Measurements from ENCODE around the gene C2orf92.

Gene C2orf92

GRCh38 chr2:97669448-97669847 is at the start of gene C2orf92:
Gene C2orf92 (plus strand): TSS chr2:97669713. CDS start chr2:97669789, 76 bp downstream.
- TF ChIP-seq GATA2 (IDR thresholded peaks at IDR 0.05; ENCODE audit: low read depth, low read length) = no peak

DNA sequence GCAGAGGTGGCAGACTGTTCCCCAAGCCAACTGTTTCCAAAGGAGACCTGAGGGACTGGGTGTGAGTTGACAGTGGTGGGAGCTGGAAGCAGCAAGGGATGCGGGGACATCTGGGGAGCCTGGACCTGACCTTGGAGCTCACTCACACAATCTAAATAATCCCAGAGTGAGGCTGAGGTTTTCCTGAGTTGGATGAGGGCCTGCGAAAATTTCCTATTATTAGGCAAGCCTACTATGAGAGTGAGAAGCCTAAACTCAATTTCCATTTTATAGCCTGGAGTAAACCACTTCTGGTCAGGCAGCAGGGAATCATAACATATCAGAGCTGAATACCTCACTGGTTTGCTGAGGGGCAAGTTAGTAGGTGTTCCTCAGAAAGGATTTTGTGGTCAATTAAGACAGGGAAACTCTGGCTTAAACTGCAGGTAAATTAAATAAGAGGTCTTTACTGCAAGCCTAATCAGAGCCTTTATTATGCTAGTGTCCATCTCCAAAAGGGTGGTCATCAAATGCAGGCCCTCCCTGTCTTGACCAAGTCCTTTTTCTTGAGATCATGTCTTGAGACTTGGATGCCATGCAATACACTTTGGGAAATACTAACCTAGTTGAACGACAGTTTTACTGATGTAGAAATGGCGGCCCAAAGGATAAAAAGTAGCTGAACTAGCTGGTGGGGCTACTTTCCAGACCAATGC is 25.3 kb upstream of the C2orf92 start:
- no peak for TF ChIP-seq GATA2 (IDR thresholded peaks at IDR 0.05; ENCODE audit: low read depth, low read length)
- no peak for TF ChIP-seq GATA3 (IDR thresholded peaks at IDR 0.05; ENCODE audit: low read depth, low read length)

- no peak for TF ChIP-seq GATA2 (IDR thresholded peaks at IDR 0.05; ENCODE audit: low read depth, low read length)
- TF ChIP-seq GATA3 (IDR thresholded peaks at IDR 0.05; ENCODE audit: low read depth, low read length) = no peak
These were observed 24.3 kb upstream of the C2orf92 start for GRCh38 chr2:97645112-97645694.

DNA sequence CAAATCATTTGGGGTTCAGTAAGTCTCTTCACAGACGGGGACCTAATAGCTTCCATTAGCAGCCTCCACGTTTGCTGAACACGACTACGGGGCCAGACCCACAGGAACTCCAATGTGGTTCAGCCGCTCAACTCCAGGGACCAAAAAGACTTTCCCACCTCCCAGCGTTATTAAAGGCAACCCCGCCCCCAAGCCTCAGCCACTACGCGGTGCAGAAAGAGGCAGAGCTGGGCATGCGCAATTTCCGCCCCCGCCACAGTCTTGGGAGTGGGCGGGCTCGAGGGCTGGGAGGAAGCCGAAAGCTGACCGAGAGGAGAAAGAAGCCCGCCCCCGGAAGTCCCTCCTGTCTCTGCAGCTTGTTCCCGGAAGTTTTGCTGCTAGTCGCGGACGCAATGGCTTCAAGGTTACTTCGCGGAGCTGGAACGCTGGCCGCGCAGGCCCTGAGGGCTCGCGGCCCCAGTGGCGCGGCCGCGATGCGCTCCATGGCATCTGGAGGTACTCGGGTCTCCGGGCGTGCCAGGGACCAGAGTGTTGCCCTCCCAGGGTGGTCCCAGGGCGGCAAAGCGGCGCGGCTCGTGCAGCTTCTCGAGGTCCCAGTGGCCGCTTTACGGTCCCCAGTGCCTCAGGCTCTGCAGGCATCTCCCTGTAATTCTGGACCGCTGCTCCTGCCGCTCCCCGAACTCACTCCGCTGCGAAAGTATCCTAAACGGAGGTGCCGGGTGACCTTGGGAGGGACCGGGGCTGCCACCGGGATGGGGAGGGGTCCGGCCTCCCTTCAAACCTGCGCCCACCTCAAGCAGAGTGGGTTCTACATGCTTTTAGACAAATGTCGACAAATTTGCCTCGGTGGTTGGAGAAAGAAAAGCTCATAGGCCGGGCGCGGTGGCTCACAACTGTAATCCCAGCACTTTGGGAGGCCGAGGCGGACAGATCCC is 23.6 kb upstream of the C2orf92 start, which contains the start of gene COX5B:
Gene COX5B, plus strand, starts transcription at position 368 of the 935 bp plus-strand sequence. Its CDS starts 25 bp downstream, at position 393.
- TF ChIP-seq GATA3 (IDR thresholded peaks at IDR 0.05; ENCODE audit: low read depth, low read length) (no peak), GATA2 (IDR thresholded peaks at IDR 0.05; ENCODE audit: low read depth, low read length) (no peak)

GRCh38 chr2:97646977-97647376 is 22.5 kb upstream of the C2orf92 start:
- TF ChIP-seq GATA2 (IDR thresholded peaks at IDR 0.05; ENCODE audit: low read depth, low read length) (no peak), GATA3 (IDR thresholded peaks at IDR 0.05; ENCODE audit: low read depth, low read length) (no peak)

DNA sequence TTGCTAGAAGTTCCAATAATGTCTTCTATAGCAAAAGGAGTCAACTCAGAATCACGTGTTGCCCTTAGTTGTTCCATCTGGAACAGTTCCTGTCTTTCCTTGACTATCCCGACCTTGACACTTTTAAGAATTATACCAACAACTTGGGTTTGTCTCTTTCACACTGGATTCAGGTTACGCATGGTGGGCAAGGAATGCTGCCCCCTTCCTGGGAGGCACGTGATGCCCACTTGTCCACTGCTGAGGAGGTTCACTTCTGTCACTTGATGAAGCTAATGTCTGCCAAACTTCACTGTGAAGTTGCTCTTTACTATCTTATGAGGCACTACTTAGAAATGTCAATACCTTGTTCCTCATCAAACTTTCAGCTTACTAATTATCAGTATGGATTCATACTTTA is 18.4 kb upstream of the C2orf92 start:
- TF ChIP-seq GATA2 (IDR thresholded peaks at IDR 0.05; ENCODE audit: low read depth, low read length) (no peak), GATA3 (IDR thresholded peaks at IDR 0.05; ENCODE audit: low read depth, low read length) (no peak)

- TF ChIP-seq GATA3 (IDR thresholded peaks at IDR 0.05; ENCODE audit: low read depth, low read length) (no peak), GATA2 (IDR thresholded peaks at IDR 0.05; ENCODE audit: low read depth, low read length) (no peak)
These were observed 16.0 kb upstream of the C2orf92 start for GRCh38 chr2:97653473-97653872.

DNA sequence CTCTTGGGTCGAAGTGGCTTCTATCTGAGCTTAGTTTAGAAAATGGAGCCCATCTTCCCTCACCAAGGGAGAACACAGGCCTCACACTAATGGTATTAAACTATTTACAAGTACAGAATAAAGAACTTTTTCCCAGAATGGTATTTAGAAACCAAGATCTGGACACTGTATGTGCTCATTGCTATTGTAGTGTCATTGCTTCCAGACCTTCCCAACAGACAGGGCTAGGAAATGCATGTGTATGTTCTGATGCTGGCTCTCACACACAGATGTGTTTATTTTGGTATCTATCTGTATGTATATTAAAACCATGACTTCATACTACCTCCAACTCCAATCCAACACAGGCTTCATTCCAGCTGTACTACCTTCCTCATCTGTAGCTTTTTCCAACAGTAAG is 15.6 kb upstream of the C2orf92 start:
- TF ChIP-seq GATA3 (IDR thresholded peaks at IDR 0.05; ENCODE audit: low read depth, low read length) (no peak), GATA2 (IDR thresholded peaks at IDR 0.05; ENCODE audit: low read depth, low read length) (no peak)

GRCh38 chr2:97654309-97654708 is 15.2 kb upstream of the C2orf92 start:
- TF ChIP-seq GATA2 (IDR thresholded peaks at IDR 0.05; ENCODE audit: low read depth, low read length) (no peak), GATA3 (IDR thresholded peaks at IDR 0.05; ENCODE audit: low read depth, low read length) (no peak)

- TF ChIP-seq GATA3 (IDR thresholded peaks at IDR 0.05; ENCODE audit: low read depth, low read length) (no peak), GATA2 (IDR thresholded peaks at IDR 0.05; ENCODE audit: low read depth, low read length) (no peak)
These were observed 14.7 kb upstream of the C2orf92 start for GRCh38 chr2:97654791-97655190.

- no peak for TF ChIP-seq GATA2 (IDR thresholded peaks at IDR 0.05; ENCODE audit: low read depth, low read length)
- TF ChIP-seq GATA3 (IDR thresholded peaks at IDR 0.05; ENCODE audit: low read depth, low read length) = no peak
These were observed 13.3 kb upstream of the C2orf92 start for GRCh38 chr2:97656129-97656755.

DNA sequence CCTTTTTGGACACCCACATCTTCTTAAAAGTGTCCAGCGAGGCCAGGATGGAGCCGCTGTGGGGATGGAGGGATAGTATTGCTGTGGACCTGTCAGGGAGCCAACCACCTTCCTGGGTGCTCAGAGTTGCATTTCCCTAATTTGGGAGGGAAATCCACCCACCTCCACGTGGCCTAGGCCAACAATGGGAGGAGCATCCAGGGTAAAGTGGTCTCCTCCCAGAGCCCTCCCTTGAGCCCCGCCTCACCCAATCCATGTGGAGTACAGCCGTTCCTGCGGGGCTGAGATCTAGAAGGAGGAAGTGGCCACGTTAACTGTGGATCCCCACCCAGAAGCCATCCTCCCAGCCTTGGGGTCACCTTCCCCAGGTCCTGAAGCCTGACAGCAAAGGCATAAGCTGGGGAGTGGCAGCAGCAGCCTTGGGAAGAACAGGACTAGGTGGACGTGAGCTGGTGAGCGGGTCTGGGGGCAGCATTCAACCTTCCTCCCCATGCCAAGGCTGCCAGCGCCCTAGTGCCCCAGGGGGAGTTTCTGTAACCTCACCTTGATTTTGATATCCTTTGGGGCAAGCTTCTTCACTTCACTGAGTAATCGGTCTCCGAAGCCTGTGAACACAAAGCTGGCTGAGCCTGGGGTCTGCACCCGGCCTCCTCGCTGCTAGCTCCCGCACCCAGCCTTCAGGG is 12.5 kb upstream of the C2orf92 start:
- no peak for TF ChIP-seq GATA2 (IDR thresholded peaks at IDR 0.05; ENCODE audit: low read depth, low read length)
- TF ChIP-seq GATA3 (IDR thresholded peaks at IDR 0.05; ENCODE audit: low read depth, low read length) = no peak

GRCh38 chr2:97657986-97658690 is 11.4 kb upstream of the C2orf92 start:
- TF ChIP-seq GATA2 (IDR thresholded peaks at IDR 0.05; ENCODE audit: low read depth, low read length) = no peak
- no peak for TF ChIP-seq GATA3 (IDR thresholded peaks at IDR 0.05; ENCODE audit: low read depth, low read length)
